OCI-LY7 (cell line): Measurements from ENCODE around the gene DERA.

Experiments used
- CTCF ChIP-seq: fragments of 200-600 bp; sonication (generic); conservative IDR thresholded peaks from 2 replicates; pipeline ENCODE4 v1.5.1; 2014; ENCODE audit warnings: mild to moderate bottlenecking, antibody characterized with exemption, low read length, moderate library complexity, mixed read lengths
- EZH2phosphoT487 ChIP-seq: fragments of 200-600 bp; sonication (generic); IDR thresholded peaks from 2 replicates; pipeline ENCODE4 v1.6.1; 2018; ENCODE audit warnings: low read depth, borderline replicate concordance, mild to moderate bottlenecking, mixed run types, antibody characterized with exemption, low read length, moderate library complexity, mixed read lengths

GRCh38 chr12:16006752-16007151, 95.6 kb downstream of the DERA start:
- TF ChIP-seq EZH2phosphoT487, result no peak
- TF ChIP-seq CTCF, result no peak
